ENCODE measurements around the gene CCNC. TPM values are rescaled to one million over a fixed set of nuclear protein-coding genes. Genes with fewer than 3 reads are reported as not detected.

The CCNC gene
- total RNA-seq, 1 experiment from 2014 or later, result 93.1 TPM

GRCh38 chr6:99548706-99549105 lies 19.8 kb downstream of the CCNC start:
- DNase-seq (ENCODE audit: low spot score), result no peak

- no peak for DNase-seq (ENCODE audit: low spot score)
These were observed 20.9 kb downstream of the CCNC start for GRCh38 chr6:99547526-99547925.

DNA sequence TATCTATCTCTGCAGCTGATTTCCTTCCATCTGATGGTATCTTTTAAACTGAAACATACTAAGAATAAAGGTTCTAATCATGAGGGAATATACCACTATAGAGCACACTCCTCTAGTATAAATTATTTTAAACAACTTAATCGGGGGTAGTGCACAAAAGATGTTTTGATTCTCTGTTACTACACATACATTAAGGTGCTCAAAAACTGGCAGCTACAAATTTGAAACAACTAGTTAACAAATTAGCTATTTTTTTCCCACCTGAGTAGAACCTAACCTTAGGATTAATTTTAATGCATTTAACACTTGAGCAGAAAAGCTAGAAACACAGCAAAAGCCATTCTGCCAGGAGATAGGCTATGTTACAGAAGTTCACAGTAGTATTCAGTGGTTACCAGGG lies 23.0 kb downstream of the CCNC start:
- no peak for DNase-seq (ENCODE audit: low spot score)

DNA sequence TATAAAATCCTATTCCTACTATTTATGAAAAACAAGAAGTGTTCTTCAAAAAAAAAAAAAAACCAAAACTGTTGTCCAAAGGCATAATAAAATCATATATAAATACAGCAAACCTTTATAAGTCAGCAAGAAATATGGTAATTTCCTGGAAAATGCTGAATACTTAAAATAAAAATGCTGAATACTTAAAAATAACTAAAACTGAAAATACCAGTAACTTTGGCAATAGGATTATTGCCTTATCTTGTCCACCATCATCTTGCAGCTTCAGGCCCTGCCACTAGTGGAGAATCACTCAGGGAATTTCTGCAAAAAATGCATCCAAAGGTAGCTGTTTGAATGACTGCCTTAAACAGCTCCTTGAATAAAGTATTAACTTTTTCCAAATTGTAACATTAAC lies 24.5 kb downstream of the CCNC start:
- DNase-seq (ENCODE audit: low spot score), result no peak

GRCh38 chr6:99530627-99531026 lies 37.8 kb downstream of the CCNC start:
- DNase-seq (ENCODE audit: low spot score), result no peak

DNA sequence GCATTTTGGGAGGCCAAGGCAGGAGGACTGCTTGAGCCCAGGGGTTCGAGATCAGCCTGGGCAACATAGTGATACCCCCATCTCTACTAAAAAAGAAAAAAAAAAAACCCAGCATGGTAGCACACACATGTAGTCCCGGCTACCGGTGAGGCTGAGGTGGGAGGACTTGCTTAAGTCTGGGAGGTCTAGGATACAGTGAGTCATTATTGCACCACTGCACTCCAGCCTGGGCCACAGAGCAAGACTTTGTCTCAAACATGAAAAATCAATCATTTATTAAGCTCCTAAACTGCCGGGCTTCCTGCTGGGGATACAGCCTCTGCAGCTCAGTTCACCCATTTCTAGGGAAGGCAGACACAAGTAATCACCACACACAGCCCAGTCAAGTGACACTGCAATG lies 45.9 kb downstream of the CCNC start:
- no peak for DNase-seq (ENCODE audit: low spot score)

DNA sequence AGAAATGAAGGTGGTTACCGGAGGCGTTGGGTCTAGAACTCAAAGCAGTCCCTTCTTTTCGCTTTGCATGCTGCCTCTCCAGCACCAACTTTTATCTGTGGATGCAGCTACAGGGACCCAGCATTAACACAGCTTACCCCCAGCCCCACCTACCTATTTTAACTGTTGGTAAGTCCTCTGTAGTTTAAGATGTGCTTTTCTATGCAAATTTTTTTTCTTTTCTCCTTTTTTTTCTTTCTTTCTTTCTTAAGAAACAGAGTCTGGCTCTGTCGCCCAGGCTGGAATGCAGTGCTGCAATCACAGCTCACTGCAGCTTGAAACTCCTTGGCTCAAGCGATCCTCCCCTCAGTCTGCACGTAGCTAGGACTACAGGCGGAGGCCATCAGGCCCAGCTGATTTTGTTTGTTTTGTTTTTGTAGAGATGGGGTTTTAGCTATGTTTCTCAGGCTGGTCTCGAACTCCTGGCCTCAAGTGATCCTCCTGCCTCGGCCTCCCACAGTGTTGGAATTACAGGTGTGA lies 46.8 kb downstream of the CCNC start:
- DNase-seq (ENCODE audit: low spot score), result no peak

GRCh38 chr6:99520855-99521632 lies 47.4 kb downstream of the CCNC start:
- peak; percentile 74 for DNase-seq (ENCODE audit: low spot score)

DNA sequence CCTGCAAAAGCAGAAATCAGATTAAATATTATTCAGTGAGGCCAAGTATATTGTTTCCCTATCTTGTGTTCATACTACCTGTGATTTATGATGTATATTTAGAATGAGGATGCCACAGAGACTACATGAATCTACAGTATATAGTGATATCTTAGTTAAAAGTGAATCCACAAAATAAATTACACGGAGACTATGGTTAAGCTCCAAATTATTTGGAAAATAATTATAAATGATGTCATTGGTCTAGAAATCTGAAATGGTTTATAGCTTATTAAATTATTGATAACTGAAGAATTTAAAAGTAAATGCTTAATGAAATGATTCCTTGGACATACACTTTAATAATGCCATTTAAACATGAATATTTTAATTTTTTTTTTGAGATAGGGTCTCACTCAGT lies 49.0 kb downstream of the CCNC start:
- no peak for DNase-seq (ENCODE audit: low spot score)

DNA sequence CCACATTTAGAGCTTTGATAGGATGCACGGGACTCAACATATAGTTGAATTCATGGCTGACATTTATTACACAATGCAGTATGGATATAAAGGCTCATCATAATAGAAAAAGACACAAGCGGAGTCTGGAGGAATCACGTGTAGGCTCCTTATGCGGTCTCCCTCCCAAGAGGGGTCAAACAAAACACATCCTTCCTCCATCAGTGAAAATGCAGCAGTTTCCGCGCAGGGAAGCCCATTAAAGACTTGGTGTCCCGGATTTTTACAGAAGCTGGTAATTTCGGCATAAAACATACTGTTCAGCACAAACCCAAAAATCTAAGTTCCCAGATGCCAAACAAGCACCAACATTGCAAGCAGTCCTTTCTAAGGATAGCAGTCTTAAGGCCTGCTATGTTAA lies 54.4 kb downstream of the CCNC start:
- DNase-seq (ENCODE audit: low spot score), result peak; percentile 2

GRCh38 chr6:99512033-99512432 lies 56.4 kb downstream of the CCNC start:
- DNase-seq (ENCODE audit: low spot score), result no peak

- no peak for DNase-seq (ENCODE audit: low spot score)
These were observed 60.8 kb downstream of the CCNC start for GRCh38 chr6:99507648-99508047.

DNA sequence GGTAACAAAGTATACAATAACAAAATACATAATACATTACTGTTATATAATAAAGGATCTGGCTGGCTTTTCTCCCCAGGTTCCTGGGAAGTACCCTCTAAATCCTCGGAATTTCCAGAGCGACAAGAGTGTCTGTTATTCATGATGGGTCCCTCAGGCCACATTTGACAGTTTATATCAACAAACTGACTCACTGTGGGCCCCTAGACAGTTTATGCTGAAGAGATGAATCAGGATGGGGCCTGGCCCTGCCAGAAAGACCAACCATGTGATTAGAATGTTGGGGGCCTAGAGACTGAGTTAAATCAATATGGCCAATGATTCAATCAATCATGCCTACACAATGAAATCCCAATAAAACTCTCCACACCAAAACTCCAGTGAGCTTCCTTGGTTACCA lies 66.7 kb downstream of the CCNC start:
- DNase-seq (ENCODE audit: low spot score), result no peak

DNA sequence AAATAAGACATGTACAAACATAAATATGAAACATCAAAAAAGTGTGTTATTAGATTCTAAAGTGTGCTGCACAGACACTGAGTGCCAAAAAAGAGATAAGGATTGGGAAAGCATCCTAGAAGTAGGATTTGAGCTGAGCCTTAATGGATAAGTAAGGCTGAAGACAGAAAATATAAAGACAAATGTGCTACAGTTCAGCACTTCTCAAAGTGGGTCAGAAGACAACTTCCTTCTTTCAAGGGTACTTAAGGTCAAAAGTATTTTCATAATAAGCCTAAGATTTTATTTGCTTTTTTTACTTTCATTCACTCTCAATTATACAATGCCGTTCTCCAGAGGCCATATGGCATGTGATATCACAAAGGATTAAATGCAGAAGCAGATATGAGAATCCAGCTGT lies 70.0 kb downstream of the CCNC start:
- no peak for DNase-seq (ENCODE audit: low spot score)

DNA sequence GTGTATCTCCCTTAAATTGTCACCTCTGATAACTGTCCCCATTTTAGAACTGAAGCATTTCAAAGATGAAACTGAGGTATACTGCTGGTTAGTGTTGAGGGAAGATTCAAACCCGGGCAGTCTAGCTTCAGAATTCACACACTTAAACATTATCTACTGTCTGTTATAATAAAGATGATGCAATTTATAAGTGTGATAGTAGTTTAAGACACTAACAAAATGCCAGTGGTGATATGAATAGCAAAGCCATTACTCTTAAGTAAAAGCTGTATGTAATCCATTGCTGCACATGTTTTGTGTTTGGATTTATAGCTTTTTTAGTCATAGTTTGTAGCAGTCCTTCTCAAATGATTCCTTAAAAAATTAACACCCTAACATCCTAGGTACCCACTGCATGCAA lies 73.0 kb downstream of the CCNC start:
- no peak for DNase-seq (ENCODE audit: low spot score)

Other genes with a start within 250 kb of the CCNC start
- 8.1 and 10.9 TPM in 2 replicates for gene FAXC, start 219.0 kb downstream of the CCNC start, total RNA-seq (2014; rRNA removed; shearing (Covaris generic))
- gene COQ3, start 174.5 kb downstream of the CCNC start, total RNA-seq (2014; rRNA removed; shearing (Covaris generic)), result 16.7 and 21.4 TPM in 2 replicates
- 43.2 and 56.6 TPM in 2 replicates for gene PNISR, start 143.4 kb downstream of the CCNC start, total RNA-seq (2014; rRNA removed; shearing (Covaris generic))
- gene USP45, start 53.2 kb downstream of the CCNC start, total RNA-seq (2014; rRNA removed; shearing (Covaris generic)), result 14.7 and 16.2 TPM in 2 replicates
- not detected in 2 replicates for gene PRDM13, start 38.2 kb upstream of the CCNC start, total RNA-seq (2014; rRNA removed; shearing (Covaris generic))

All from A172 (cell line).